ENCODE results near the gene TSC22D1.

The TSC22D1 gene

GRCh38 chr13:44426461-44426860 is 149.7 kb downstream of the TSC22D1 start:
- no peak for DNase-seq (ENCODE audit: low read depth)

- no peak for DNase-seq (ENCODE audit: low read depth)
These were observed 150.4 kb downstream of the TSC22D1 start for GRCh38 chr13:44425815-44426078.

GRCh38 chr13:44425041-44425814 is 150.9 kb downstream of the TSC22D1 start:
- no peak for DNase-seq (ENCODE audit: low read depth)

- DNase-seq (ENCODE audit: low read depth): no peak
These were observed 152.3 kb downstream of the TSC22D1 start for GRCh38 chr13:44423824-44424223.

- DNase-seq (ENCODE audit: low read depth): no peak
These were observed 153.1 kb downstream of the TSC22D1 start for GRCh38 chr13:44422755-44423643.

GRCh38 chr13:44421853-44422525 is 154.1 kb downstream of the TSC22D1 start:
- DNase-seq (ENCODE audit: low read depth): no peak

GRCh38 chr13:44420376-44421220 is 155.5 kb downstream of the TSC22D1 start:
- no peak for DNase-seq (ENCODE audit: low read depth)

GRCh38 chr13:44417876-44418275 is 158.3 kb downstream of the TSC22D1 start:
- no peak for DNase-seq (ENCODE audit: low read depth)

- DNase-seq (ENCODE audit: low read depth): no peak
These were observed 158.7 kb downstream of the TSC22D1 start for GRCh38 chr13:44417446-44417845.

GRCh38 chr13:44416744-44417143 is 159.4 kb downstream of the TSC22D1 start:
- no peak for DNase-seq (ENCODE audit: low read depth)

- no peak for DNase-seq (ENCODE audit: low read depth)
These were observed 159.8 kb downstream of the TSC22D1 start for GRCh38 chr13:44416301-44416700.

- DNase-seq (ENCODE audit: low read depth): no peak
These were observed 160.3 kb downstream of the TSC22D1 start for GRCh38 chr13:44415815-44416214.

GRCh38 chr13:44414716-44415115 is 161.4 kb downstream of the TSC22D1 start:
- no peak for DNase-seq (ENCODE audit: low read depth)

GRCh38 chr13:44413095-44413494 is 163.0 kb downstream of the TSC22D1 start:
- no peak for DNase-seq (ENCODE audit: low read depth)

- no peak for DNase-seq (ENCODE audit: low read depth)
These were observed 163.7 kb downstream of the TSC22D1 start for GRCh38 chr13:44412346-44412935.

GRCh38 chr13:44411841-44412240 is 164.3 kb downstream of the TSC22D1 start:
- no peak for DNase-seq (ENCODE audit: low read depth)

GRCh38 chr13:44410328-44410859 is 165.7 kb downstream of the TSC22D1 start:
- DNase-seq (ENCODE audit: low read depth): no peak

GRCh38 chr13:44409595-44409994 is 166.5 kb downstream of the TSC22D1 start:
- DNase-seq (ENCODE audit: low read depth): no peak

GRCh38 chr13:44407891-44408290 is 168.2 kb downstream of the TSC22D1 start:
- no peak for DNase-seq (ENCODE audit: low read depth)

GRCh38 chr13:44407379-44407778 is 168.8 kb downstream of the TSC22D1 start:
- no peak for DNase-seq (ENCODE audit: low read depth)

GRCh38 chr13:44406617-44407016 is 169.5 kb downstream of the TSC22D1 start:
- no peak for DNase-seq (ENCODE audit: low read depth)

All from HS-27A (cell line).